Endothelial cell of umbilical vein (primary cell): ENCODE data around the gene PCNT. TPM values are rescaled to one million over a fixed set of nuclear protein-coding genes. Genes with fewer than 3 reads are reported as not detected.

ENCODE experiments used
- BruUV-seq: library from RNA; stranded (reverse); fragments of 400-500 nt; replicated peaks from 2 replicates; lab custom pipeline; 2021; lab: Mats Ljungman, UMichigan
- CTCF ChIA-PET: fragments of 300-600, 350-600 bp; sonication (Branson Sonifier 250); formaldehyde crosslinking; loops from one replicate; lab custom pipeline; 2021; ENCODE audit warnings: antibody characterized with exemption, inconsistent platforms; lab: Charles Lee
- POLR2A ChIA-PET: fragments of 300-600, 350-600 bp; sonication (Branson Sonifier 250); formaldehyde crosslinking; loops from one replicate; lab custom pipeline; 2021; ENCODE audit warnings: antibody characterized with exemption, inconsistent platforms; lab: Charles Lee
- DNase-seq: peaks from one replicate; pipeline ENCODE4 v3.0.0-alpha.2; 2011; ENCODE audit warnings: low read depth, low spot score
- FAIRE-seq: peaks from 2 replicates; lab custom pipeline; 2011; peaks lifted over from hg19 to GRCh38; lab: Jason Lieb, UNC
- H2AFZ ChIP-seq: 2 replicates; pipeline ENCODE4 v1.6.0; 2012; ENCODE audit warnings: low read depth, low read length, control low read depth, inconsistent platforms
- H3K27ac ChIP-seq: 2 replicates; pipeline ENCODE4 v1.5.1; 2011; ENCODE audit warnings: low read depth, mild to moderate bottlenecking, control low read depth, low read length, moderate library complexity; ENCODE audit not compliant: insufficient read depth
- H3K27me3 ChIP-seq, 2 experiments: 2 replicates each; pipeline versions ENCODE4 v1.6.0 to v1.6.1; 2011; ENCODE audit warnings: low read length in 2 of 2, mixed read lengths in 1 of 2; ENCODE audit not compliant: control insufficient read depth in 2 of 2, insufficient read depth in 2 of 2
- H3K36me3 ChIP-seq, 2 experiments: 2 replicates in 1 of 2; 3 replicates in 1 of 2; pipeline ENCODE4 v1.5.1; 2011; ENCODE audit warnings: low read length in 2 of 2, mild to moderate bottlenecking in 1 of 2, moderate library complexity in 1 of 2; ENCODE audit not compliant: control insufficient read depth in 2 of 2, insufficient read depth in 2 of 2; ENCODE audit errors: extremely low read depth in 1 of 2
- H3K4me1 ChIP-seq: 3 replicates; pipeline ENCODE4 v1.5.1; 2011; ENCODE audit warnings: mild to moderate bottlenecking, low read length; ENCODE audit not compliant: control insufficient read depth, insufficient read depth; ENCODE audit errors: extremely low read depth
- H3K4me2 ChIP-seq: 2 replicates; pipeline ENCODE4 v1.6.1; 2011; ENCODE audit warnings: low read length, control low read depth, mixed read lengths; ENCODE audit not compliant: insufficient read depth
- H3K4me3 ChIP-seq, 3 experiments: fragments of 200-600 bp in 1 of 3; sonication (generic), shearing (Covaris generic) in 1 of 3; replicated peaks in 1 of 3; 2 replicates each; pipeline ENCODE4 v1.5.1; 2011 to 2016; ENCODE audit warnings: control low read depth in 3 of 3, low read length in 3 of 3, mild to moderate bottlenecking in 2 of 3, inconsistent platforms in 1 of 3, low read depth in 1 of 3, moderate library complexity in 1 of 3; ENCODE audit not compliant: insufficient read depth in 1 of 3
- H3K79me2 ChIP-seq: 2 replicates; pipeline ENCODE4 v1.6.0; 2012; ENCODE audit warnings: low read length, inconsistent platforms; ENCODE audit not compliant: control insufficient read depth, insufficient read depth
- H3K9ac ChIP-seq: replicated peaks from 2 replicates; pipeline ENCODE3; 2011; ENCODE audit warnings: low read length, control low read depth; ENCODE audit not compliant: insufficient read depth; ENCODE audit errors: extremely low read depth
- H3K9me1 ChIP-seq: replicated peaks from 3 replicates; pipeline ENCODE4 v1.6.0; 2011; ENCODE audit warnings: mild to moderate bottlenecking, low read length; ENCODE audit not compliant: control insufficient read depth, insufficient read depth; ENCODE audit errors: extremely low read depth
- H3K9me3 ChIP-seq: replicated peaks from 2 replicates; pipeline ENCODE4 v1.5.1; 2012; ENCODE audit warnings: low read length, inconsistent platforms; ENCODE audit not compliant: control insufficient read depth, insufficient read depth
- H4K20me1 ChIP-seq: replicated peaks from 2 replicates; pipeline ENCODE3; 2011; ENCODE audit warnings: mild to moderate bottlenecking, low read length; ENCODE audit not compliant: control insufficient read depth, insufficient read depth; ENCODE audit errors: extremely low read depth
- EZH2 ChIP-seq: IDR thresholded peaks from 2 replicates; pipeline ENCODE4 v1.6.1; 2012; ENCODE audit warnings: borderline replicate concordance, low read depth, mild to moderate bottlenecking, moderate library complexity, low read length, inconsistent platforms; ENCODE audit not compliant: severe bottlenecking
- FOS ChIP-seq: IDR thresholded peaks from 2 replicates; pipeline ENCODE4 v1.6.1; 2011; ENCODE audit warnings: mild to moderate bottlenecking, low read length, moderate library complexity, borderline replicate concordance; ENCODE audit not compliant: insufficient read depth
- GATA2 ChIP-seq: IDR thresholded peaks from 2 replicates; pipeline ENCODE4 v1.7.0; 2011; ENCODE audit warnings: low read depth, mild to moderate bottlenecking, moderate library complexity, mixed read lengths, low read length; ENCODE audit not compliant: insufficient read length, insufficient read depth
- JUN ChIP-seq: IDR thresholded peaks from 2 replicates; pipeline ENCODE4 v1.6.1; 2011; ENCODE audit warnings: borderline replicate concordance, low read depth; ENCODE audit not compliant: insufficient read length, insufficient read depth
- MYC ChIP-seq: IDR thresholded peaks from one replicate; pipeline ENCODE4 v1.6.1; 2011; ENCODE audit warnings: mild to moderate bottlenecking, low read depth, low read length
- POLR2A ChIP-seq: IDR thresholded peaks from 2 replicates; pipeline ENCODE4 v1.6.1; 2012; ENCODE audit warnings: low read depth, mild to moderate bottlenecking, control low read depth, low read length
- POLR2AphosphoS5 ChIP-seq: IDR thresholded peaks from 2 replicates; pipeline ENCODE4 v1.6.1; 2012; ENCODE audit warnings: low read depth, mild to moderate bottlenecking, control low read depth, low read length, moderate library complexity; ENCODE audit not compliant: insufficient read depth
- dilution Hi-C: fragments of 300-500 bp; cut with MboI; formaldehyde crosslinking; loops from one replicate; pipeline ENCODE4 v1.15.0; 2019; ENCODE audit warnings: low sequenced_read_pairs; ENCODE audit not compliant: extremely low pct_ligation_motif_present
- intact Hi-C: fragments of 100-400 bp; cut with micrococcal nuclease; formaldehyde crosslinking; loops from one replicate; pipeline ENCODE4 v1.10.0; 2022
- polyA plus RNA-seq, 4 experiments: library from polyadenylated mRNA; depleted of rRNA in 3 of 4; stranded (reverse) in 3 of 4; unstranded in 1 of 4; fragments of >200 nt; gene quantifications; 2 replicates each; pipeline versions ENCODE4 v1.2.1 to v1.2.3, GENCODE V29; 2011 to 2012; ENCODE audit warnings: missing spikeins in 1 of 4
- total RNA-seq: library from RNA; stranded (reverse); gene quantifications from 2 replicates; pipeline ENCODE4 v1.2.3, GENCODE V29; 2021
- TF ChIP-seq, protein P1 (sequence below), 2 donors: IDR thresholded peaks; 1 replicate in 1 of 2; 2 replicates in 1 of 2; pipeline ENCODE4 v1.5.1; 2011; ENCODE audit warnings: low read length in 2 of 2, mild to moderate bottlenecking in 2 of 2, moderate library complexity in 2 of 2, control low read depth in 1 of 2, inconsistent platforms in 1 of 2, low read depth in 1 of 2; ENCODE audit not compliant: insufficient read depth in 1 of 2; ENCODE audit errors: extremely low read depth in 1 of 2
- TF ChIP-seq, protein P2 (sequence below): IDR thresholded peaks from 2 replicates; pipeline ENCODE4 v1.6.1; 2011; ENCODE audit not compliant: insufficient read depth, insufficient read length

The PCNT gene
- total and polyA plus RNA-seq, 2 donors (not counting 3 experiments of a cell fraction or from before 2014, with no cell fraction given): 9.6 to 49.5 TPM

DNA sequence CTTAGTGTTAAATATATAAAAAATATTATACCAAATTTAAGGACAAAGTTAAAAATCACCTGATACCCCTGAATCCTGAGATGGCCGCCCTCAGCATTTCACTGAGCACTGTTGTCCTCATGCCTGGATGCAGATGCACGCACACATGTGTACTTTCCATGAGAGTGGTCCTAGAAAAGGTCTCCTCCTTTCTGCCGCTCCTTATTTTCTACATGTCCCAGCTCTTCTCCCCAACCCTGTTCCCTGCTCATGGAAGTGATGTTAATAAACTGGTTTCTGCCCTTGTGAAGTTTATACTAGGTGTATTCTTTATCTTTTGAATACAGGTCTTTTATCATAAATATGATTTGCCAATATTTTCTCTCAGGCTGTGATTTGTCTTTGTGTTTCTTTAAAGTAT, 167.6 kb downstream of the PCNT start:
- Histone ChIP-seq H3K9me3 (no peaks in the 10 kb centered on the region), H3K4me1 (peaks cover 9% of the 10 kb centered on the region), H3K9ac (no peak overlapping the region), H3K9me1 (no peaks in the 10 kb centered on the region), H2AFZ (no peak overlapping the region), H3K79me2 (peaks cover 16% of the 10 kb centered on the region), H3K4me2 (no peak overlapping the region), H3K4me3 (no peak overlapping the region), H3K27ac (no peak overlapping the region), H3K36me3 (peaks cover 10% of the 10 kb centered on the region in 2 experiments), H3K27me3 (no peaks in the 10 kb centered on the region), H4K20me1 (no peaks in the 10 kb centered on the region)
- TF ChIP-seq, protein P1, sequence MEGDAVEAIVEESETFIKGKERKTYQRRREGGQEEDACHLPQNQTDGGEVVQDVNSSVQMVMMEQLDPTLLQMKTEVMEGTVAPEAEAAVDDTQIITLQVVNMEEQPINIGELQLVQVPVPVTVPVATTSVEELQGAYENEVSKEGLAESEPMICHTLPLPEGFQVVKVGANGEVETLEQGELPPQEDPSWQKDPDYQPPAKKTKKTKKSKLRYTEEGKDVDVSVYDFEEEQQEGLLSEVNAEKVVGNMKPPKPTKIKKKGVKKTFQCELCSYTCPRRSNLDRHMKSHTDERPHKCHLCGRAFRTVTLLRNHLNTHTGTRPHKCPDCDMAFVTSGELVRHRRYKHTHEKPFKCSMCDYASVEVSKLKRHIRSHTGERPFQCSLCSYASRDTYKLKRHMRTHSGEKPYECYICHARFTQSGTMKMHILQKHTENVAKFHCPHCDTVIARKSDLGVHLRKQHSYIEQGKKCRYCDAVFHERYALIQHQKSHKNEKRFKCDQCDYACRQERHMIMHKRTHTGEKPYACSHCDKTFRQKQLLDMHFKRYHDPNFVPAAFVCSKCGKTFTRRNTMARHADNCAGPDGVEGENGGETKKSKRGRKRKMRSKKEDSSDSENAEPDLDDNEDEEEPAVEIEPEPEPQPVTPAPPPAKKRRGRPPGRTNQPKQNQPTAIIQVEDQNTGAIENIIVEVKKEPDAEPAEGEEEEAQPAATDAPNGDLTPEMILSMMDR (IDR thresholded peaks at IDR 0.05; ENCODE audit: extremely low read depth in 1 of 2, insufficient read depth in 1 of 2, low read depth in 1 of 2, low read length in 2 of 2): no peak
- dilution Hi-C loops (no loop called here), intact Hi-C loops (no loop called here)
- no TSS peak for BruUV-seq
- POLR2A ChIA-PET: no interaction called here
- FAIRE-seq: no peak
- DNase-seq: no peak
- CTCF ChIA-PET: interaction anchor here (1.2 to 2.3 kb wide), 2 partner anchors 8 to 16 kb away, joined by 3 to 12 read pairs; no protein-coding TSS in a partner anchor

DNA sequence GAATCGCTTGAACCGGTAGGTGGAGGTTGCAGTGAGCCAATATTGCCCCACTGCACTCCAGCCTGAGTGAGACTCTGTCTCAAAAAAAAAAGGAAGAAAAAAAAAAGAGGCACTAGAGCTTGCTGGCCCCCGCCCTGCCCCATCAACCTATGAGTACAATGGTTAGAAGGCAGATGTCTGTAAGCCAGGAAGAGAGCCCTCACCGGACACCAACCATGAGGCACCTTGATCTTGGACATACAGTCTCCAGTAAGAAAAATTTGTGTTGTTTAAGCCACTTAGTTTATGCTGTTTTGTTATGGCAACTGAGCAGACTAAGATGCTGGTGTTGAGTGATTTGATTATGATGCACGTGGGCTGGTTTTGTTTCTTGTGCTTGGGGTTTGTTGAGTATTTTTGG, 168.9 kb downstream of the PCNT start:
- Histone ChIP-seq H4K20me1 (no peaks in the 10 kb centered on the region), H3K79me2 (peaks cover 16% of the 10 kb centered on the region), H3K27me3 (no peaks in the 10 kb centered on the region), H2AFZ (no peak overlapping the region), H3K4me1 (peaks cover 9% of the 10 kb centered on the region), H3K4me2 (no peak overlapping the region), H3K9ac (no peak overlapping the region), H3K4me3 (no peak overlapping the region), H3K27ac (no peak overlapping the region), H3K9me3 (no peaks in the 10 kb centered on the region), H3K36me3 (peaks cover 12 to 14% of the 10 kb centered on the region in 2 experiments), H3K9me1 (no peaks in the 10 kb centered on the region)
- no TSS peak for BruUV-seq
- TF ChIP-seq JUN: no peak
- TF ChIP-seq FOS: no peak
- TF ChIP-seq EZH2: no peak
- TF ChIP-seq GATA2: no peak
- TF ChIP-seq, protein P2, sequence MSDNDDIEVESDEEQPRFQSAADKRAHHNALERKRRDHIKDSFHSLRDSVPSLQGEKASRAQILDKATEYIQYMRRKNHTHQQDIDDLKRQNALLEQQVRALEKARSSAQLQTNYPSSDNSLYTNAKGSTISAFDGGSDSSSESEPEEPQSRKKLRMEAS: no peak
- TF ChIP-seq, protein P1 (IDR thresholded peaks at IDR 0.05; ENCODE audit: extremely low read depth in 1 of 2, insufficient read depth in 1 of 2, low read depth in 1 of 2, low read length in 2 of 2): no peak
- no peak for TF ChIP-seq POLR2A
- TF ChIP-seq POLR2AphosphoS5: no peak
- TF ChIP-seq MYC: no peak
- FAIRE-seq (no peak), DNase-seq (no peak)
- dilution Hi-C loops: no loop called here
- intact Hi-C loops: no loop called here
- ChIA-PET POLR2A (no interaction called here), CTCF (no interaction called here)
